SK-N-SH (cell line): ENCODE data around the gene NAXE.

Experiments
- FOXM1 ChIP-seq: IDR thresholded peaks from 2 replicates; pipeline ENCODE4 v1.4.0; 2012; ENCODE audit warnings: low read depth, mild to moderate bottlenecking
- GABPA ChIP-seq: IDR thresholded peaks from 2 replicates; pipeline ENCODE4 v1.4.0; 2012; ENCODE audit warnings: low read depth, mild to moderate bottlenecking
- POLR2AphosphoS5 ChIP-seq: IDR thresholded peaks from 2 replicates; pipeline ENCODE4 v1.6.1; 2012; ENCODE audit warnings: low read depth, low read length
- SIN3A ChIP-seq: IDR thresholded peaks from 2 replicates; pipeline ENCODE4 v1.6.1; 2012; ENCODE audit warnings: low read depth, mild to moderate bottlenecking, low read length, moderate library complexity, borderline replicate concordance
- TAF1 ChIP-seq: IDR thresholded peaks from 2 replicates; pipeline ENCODE4 v1.6.1; 2012; ENCODE audit warnings: low read depth, mild to moderate bottlenecking, low read length, moderate library complexity, borderline replicate concordance
- TF ChIP-seq, protein P1 (sequence below): fragments of 200-600 bp; sonication (generic); IDR thresholded peaks from 2 replicates; pipeline ENCODE4 v1.6.1; 2017; ENCODE audit warnings: antibody characterized with exemption, mild to moderate bottlenecking, moderate library complexity
- TF ChIP-seq, protein P2 (sequence below): IDR thresholded peaks from 2 replicates; pipeline ENCODE4 v1.6.1; 2012; ENCODE audit warnings: mild to moderate bottlenecking, low read depth, low read length, moderate library complexity
- TF ChIP-seq, protein P3 (sequence below): fragments of 150-350 bp; IDR thresholded peaks from 2 replicates; pipeline ENCODE4 v1.6.1; 2017; ENCODE audit warnings: antibody characterized with exemption, low read length, low read depth, borderline replicate concordance
- TF ChIP-seq, protein P4 (sequence below): IDR thresholded peaks from 2 replicates; pipeline ENCODE4 v1.4.0; 2012; ENCODE audit warnings: low read depth, borderline replicate concordance

DNA sequence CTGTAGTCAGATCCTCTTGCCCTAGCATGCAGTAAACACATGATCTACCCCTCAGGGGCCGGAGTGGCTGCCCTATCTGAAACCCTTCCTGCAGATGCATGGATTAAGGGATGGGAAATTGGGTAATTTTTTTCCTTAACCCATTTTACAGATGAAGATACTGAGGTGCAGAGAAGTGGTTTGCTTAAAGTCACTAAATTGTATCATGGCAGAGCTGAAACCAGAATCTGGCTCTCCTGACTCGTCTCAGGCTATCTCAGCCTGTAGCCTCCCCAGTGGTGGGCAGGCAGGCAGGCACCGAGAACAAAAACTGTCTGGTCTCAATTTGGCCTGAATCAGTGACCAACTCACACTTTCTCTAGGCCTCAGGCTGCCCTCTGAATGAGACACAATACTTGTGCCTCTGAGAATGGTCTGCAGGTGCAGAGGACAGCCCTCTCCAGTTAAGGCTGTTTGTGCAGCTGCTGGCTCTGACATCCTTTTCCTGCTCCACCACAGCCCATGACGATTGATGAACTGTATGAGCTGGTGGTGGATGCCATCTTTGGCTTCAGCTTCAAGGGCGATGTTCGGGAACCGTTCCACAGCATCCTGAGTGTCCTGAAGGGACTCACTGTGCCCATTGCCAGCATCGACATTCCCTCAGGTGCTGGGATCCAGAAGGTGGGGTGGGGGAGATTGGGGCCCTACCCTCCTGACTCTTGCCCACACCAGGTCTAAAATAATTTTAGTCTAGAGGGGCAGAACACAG, 1.5 kb downstream of the NAXE start:
- TF ChIP-seq, protein P1, sequence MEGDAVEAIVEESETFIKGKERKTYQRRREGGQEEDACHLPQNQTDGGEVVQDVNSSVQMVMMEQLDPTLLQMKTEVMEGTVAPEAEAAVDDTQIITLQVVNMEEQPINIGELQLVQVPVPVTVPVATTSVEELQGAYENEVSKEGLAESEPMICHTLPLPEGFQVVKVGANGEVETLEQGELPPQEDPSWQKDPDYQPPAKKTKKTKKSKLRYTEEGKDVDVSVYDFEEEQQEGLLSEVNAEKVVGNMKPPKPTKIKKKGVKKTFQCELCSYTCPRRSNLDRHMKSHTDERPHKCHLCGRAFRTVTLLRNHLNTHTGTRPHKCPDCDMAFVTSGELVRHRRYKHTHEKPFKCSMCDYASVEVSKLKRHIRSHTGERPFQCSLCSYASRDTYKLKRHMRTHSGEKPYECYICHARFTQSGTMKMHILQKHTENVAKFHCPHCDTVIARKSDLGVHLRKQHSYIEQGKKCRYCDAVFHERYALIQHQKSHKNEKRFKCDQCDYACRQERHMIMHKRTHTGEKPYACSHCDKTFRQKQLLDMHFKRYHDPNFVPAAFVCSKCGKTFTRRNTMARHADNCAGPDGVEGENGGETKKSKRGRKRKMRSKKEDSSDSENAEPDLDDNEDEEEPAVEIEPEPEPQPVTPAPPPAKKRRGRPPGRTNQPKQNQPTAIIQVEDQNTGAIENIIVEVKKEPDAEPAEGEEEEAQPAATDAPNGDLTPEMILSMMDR, result no peak
- TF ChIP-seq, protein P2, sequence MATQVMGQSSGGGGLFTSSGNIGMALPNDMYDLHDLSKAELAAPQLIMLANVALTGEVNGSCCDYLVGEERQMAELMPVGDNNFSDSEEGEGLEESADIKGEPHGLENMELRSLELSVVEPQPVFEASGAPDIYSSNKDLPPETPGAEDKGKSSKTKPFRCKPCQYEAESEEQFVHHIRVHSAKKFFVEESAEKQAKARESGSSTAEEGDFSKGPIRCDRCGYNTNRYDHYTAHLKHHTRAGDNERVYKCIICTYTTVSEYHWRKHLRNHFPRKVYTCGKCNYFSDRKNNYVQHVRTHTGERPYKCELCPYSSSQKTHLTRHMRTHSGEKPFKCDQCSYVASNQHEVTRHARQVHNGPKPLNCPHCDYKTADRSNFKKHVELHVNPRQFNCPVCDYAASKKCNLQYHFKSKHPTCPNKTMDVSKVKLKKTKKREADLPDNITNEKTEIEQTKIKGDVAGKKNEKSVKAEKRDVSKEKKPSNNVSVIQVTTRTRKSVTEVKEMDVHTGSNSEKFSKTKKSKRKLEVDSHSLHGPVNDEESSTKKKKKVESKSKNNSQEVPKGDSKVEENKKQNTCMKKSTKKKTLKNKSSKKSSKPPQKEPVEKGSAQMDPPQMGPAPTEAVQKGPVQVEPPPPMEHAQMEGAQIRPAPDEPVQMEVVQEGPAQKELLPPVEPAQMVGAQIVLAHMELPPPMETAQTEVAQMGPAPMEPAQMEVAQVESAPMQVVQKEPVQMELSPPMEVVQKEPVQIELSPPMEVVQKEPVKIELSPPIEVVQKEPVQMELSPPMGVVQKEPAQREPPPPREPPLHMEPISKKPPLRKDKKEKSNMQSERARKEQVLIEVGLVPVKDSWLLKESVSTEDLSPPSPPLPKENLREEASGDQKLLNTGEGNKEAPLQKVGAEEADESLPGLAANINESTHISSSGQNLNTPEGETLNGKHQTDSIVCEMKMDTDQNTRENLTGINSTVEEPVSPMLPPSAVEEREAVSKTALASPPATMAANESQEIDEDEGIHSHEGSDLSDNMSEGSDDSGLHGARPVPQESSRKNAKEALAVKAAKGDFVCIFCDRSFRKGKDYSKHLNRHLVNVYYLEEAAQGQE, result no peak
- TF ChIP-seq SIN3A (no peak), POLR2AphosphoS5 (peak; percentile 8), GABPA (no peak), FOXM1 (no peak), TAF1 (no peak)
- TF ChIP-seq, protein P3, sequence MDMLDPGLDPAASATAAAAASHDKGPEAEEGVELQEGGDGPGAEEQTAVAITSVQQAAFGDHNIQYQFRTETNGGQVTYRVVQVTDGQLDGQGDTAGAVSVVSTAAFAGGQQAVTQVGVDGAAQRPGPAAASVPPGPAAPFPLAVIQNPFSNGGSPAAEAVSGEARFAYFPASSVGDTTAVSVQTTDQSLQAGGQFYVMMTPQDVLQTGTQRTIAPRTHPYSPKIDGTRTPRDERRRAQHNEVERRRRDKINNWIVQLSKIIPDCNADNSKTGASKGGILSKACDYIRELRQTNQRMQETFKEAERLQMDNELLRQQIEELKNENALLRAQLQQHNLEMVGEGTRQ, result no peak
- TF ChIP-seq, protein P4, sequence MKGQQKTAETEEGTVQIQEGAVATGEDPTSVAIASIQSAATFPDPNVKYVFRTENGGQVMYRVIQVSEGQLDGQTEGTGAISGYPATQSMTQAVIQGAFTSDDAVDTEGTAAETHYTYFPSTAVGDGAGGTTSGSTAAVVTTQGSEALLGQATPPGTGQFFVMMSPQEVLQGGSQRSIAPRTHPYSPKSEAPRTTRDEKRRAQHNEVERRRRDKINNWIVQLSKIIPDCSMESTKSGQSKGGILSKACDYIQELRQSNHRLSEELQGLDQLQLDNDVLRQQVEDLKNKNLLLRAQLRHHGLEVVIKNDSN, result no peak
